ENCODE data around the gene ARL6IP5. TPM values are rescaled to one million over a fixed set of nuclear protein-coding genes. Genes with fewer than 3 reads are reported as not detected.

ARL6IP5 gene
- total and polyA plus RNA-seq, 12 donors = 100 to 276 (median 185) TPM

DNA sequence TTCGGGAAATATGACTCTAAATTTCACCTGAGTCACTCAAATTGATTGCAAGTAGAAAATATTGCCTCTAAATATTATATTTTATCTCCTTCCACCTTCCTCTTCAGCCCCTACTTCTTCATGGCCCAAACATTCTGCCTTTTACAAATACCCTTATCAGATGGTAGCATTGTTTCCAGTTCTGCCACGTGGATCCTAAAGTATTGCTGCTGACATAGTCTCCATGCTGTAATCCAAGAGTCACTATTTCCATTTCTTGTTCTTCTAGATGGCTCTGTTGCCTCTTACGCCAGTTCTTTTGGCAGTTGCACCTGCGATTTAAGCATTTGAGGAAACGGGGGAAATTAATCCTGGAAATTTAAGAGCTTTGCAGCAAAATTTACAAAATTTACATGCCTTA lies 24.1 kb downstream of the ARL6IP5 start:
- H3K27me3 ChIP-seq = no peaks in the 10 kb centered on the region
- H3K4me1 ChIP-seq (replicated peaks in 1 of 2) = peaks cover 0 to 12% of the 10 kb centered on the region in 2 donors

DNA sequence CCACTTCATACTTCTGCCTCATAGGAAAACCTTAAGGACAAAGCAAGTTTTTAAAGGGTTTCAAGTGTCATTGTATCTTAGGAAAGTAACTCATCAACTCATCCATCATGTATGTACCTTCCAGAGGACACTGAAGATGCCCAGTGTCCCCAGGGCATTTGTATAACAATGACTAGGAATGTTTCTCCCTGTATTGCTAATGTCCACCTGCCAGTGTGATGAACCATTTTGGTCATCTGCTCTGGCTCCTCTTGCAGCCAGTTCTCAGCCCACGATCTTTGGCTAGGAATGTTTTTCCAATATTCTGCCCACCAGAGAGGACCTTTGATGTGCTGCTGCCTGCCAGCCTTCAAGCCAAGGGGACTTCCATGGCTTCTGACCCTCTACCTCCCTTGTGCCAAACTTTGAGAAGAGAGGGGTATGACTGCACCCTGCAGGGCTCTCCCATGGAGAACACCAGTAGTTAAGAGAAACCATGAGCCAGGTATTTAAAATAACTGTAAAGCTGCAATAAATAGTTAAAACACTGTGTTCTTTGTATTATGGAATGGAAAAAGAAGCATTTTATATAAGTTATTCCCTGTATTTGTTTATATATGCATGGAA lies 26.3 kb downstream of the ARL6IP5 start:
- Histone ChIP-seq H3K4me1 (replicated peaks in 1 of 2) (no peaks in the 10 kb centered on the region), H3K9me3 (replicated peaks in 1 of 3) (no peaks in the 10 kb centered on the region), H3K27ac (no peak overlapping the region), H3K4me3 (no peak overlapping the region), H3K27me3 (no peaks in the 10 kb centered on the region), H3K36me3 (replicated peaks in 1 of 2) (peaks cover 0 to under 1% of the 10 kb centered on the region in 2 donors)
- intact Hi-C loops (cut with DNase I) = no loop called here
- WGBS, 4 donors = 57 to 80% (median 67%) methylated on average over 1 of the region's 1 CpG
- TF ChIP-seq, protein P1, sequence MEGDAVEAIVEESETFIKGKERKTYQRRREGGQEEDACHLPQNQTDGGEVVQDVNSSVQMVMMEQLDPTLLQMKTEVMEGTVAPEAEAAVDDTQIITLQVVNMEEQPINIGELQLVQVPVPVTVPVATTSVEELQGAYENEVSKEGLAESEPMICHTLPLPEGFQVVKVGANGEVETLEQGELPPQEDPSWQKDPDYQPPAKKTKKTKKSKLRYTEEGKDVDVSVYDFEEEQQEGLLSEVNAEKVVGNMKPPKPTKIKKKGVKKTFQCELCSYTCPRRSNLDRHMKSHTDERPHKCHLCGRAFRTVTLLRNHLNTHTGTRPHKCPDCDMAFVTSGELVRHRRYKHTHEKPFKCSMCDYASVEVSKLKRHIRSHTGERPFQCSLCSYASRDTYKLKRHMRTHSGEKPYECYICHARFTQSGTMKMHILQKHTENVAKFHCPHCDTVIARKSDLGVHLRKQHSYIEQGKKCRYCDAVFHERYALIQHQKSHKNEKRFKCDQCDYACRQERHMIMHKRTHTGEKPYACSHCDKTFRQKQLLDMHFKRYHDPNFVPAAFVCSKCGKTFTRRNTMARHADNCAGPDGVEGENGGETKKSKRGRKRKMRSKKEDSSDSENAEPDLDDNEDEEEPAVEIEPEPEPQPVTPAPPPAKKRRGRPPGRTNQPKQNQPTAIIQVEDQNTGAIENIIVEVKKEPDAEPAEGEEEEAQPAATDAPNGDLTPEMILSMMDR (IDR thresholded peaks at IDR 0.05) = no peak
- TF ChIP-seq POLR2A (IDR thresholded peaks at IDR 0.05) = no peak
- DNase-seq = no peak

More for the DNA sequence above, 24.1 kb downstream of the ARL6IP5 start:
- no peak for TF ChIP-seq POLR2A (IDR thresholded peaks at IDR 0.05)
- TF ChIP-seq, protein P1 (IDR thresholded peaks at IDR 0.05) = no peak
- Histone ChIP-seq H3K9me3 (replicated peaks in 1 of 3) (no peaks in the 10 kb centered on the region), H3K27ac (no peak overlapping the region), H3K36me3 (replicated peaks in 1 of 2) (peaks cover 0 to 20% of the 10 kb centered on the region in 2 donors), H3K4me3 (no peak overlapping the region)
- no peak for DNase-seq
- intact Hi-C loops (cut with DNase I) = no loop called here
- 79 to 89% (median 83%) methylated on average over 5 of the region's 5 CpGs for WGBS, 4 donors

DNA sequence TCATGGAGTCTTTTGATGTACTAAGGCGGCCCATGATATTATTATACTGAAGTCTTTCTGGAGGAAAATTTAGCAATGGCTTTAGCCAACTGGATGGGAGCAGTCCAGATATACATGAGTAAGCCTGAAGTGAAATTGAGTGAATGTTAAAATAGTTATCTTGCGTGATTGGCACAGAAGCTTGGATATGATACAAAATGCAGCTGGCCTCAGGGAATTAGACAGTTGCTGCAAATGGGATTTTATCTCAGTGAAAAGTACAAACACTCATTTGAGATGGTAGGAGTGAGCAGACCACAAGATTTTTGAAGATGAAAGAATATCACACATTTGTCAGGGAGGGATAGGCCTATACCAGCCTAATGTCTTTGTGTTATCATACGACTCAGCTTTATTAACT lies 28.8 kb downstream of the ARL6IP5 start:
- no peaks in the 10 kb centered on the region for H3K4me1 ChIP-seq (replicated peaks in 1 of 2)
- no peak overlapping the region for H3K27ac ChIP-seq
- 76 to 88% (median 82%) methylated on average over 3 of the region's 3 CpGs for WGBS, 4 donors
- intact Hi-C loops (cut with DNase I) = no loop called here
- no peak overlapping the region for H3K4me3 ChIP-seq
- no peaks in the 10 kb centered on the region for H3K27me3 ChIP-seq
- no peak for TF ChIP-seq POLR2A (IDR thresholded peaks at IDR 0.05)
- TF ChIP-seq, protein P1 (IDR thresholded peaks at IDR 0.05) = no peak
- H3K9me3 ChIP-seq (replicated peaks in 1 of 3) = no peaks in the 10 kb centered on the region
- no peaks in the 10 kb centered on the region for H3K36me3 ChIP-seq (replicated peaks in 1 of 2)
- DNase-seq = no peak

DNA sequence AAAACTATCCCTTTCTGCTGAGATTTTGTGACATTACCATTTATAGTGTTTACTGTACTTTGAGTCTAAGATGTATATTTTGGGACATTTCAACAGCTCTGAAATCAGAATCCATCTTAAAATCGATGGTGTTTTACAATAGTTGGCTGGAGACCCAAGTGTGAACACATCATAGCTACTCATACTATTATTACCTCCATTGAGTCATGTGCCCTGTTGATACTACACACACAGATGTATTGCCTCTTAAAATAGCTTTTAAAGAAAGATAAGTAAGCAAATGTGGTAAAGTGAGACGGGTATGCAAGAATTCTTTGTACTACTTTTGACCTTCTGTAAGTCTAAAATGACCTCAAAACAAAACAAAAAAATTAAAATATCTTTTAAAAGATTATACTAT lies 31.0 kb downstream of the ARL6IP5 start:
- Histone ChIP-seq H3K27me3 (no peaks in the 10 kb centered on the region), H3K27ac (no peak overlapping the region), H3K36me3 (replicated peaks in 1 of 2) (no peaks in the 10 kb centered on the region), H3K9me3 (replicated peaks in 1 of 3) (no peaks in the 10 kb centered on the region), H3K4me3 (no peak overlapping the region), H3K4me1 (replicated peaks in 1 of 2) (no peaks in the 10 kb centered on the region)
- WGBS, 4 donors = 54 to 74% (median 63%) methylated on average over 2 of the region's 2 CpGs
- intact Hi-C loops (cut with DNase I) = no loop called here
- DNase-seq = no peak
- no peak for TF ChIP-seq POLR2A (IDR thresholded peaks at IDR 0.05)
- TF ChIP-seq, protein P1 (IDR thresholded peaks at IDR 0.05) = no peak

Measured in adrenal gland (tissue), 12 donors.